ENCODE measurements around the gene ABCA4. TPM values are rescaled to one million over a fixed set of nuclear protein-coding genes. Genes with fewer than 3 reads are reported as not detected.

ABCA4 gene
- total and polyA plus RNA-seq, 7 experiments from 2014 or later: not detected

DNA sequence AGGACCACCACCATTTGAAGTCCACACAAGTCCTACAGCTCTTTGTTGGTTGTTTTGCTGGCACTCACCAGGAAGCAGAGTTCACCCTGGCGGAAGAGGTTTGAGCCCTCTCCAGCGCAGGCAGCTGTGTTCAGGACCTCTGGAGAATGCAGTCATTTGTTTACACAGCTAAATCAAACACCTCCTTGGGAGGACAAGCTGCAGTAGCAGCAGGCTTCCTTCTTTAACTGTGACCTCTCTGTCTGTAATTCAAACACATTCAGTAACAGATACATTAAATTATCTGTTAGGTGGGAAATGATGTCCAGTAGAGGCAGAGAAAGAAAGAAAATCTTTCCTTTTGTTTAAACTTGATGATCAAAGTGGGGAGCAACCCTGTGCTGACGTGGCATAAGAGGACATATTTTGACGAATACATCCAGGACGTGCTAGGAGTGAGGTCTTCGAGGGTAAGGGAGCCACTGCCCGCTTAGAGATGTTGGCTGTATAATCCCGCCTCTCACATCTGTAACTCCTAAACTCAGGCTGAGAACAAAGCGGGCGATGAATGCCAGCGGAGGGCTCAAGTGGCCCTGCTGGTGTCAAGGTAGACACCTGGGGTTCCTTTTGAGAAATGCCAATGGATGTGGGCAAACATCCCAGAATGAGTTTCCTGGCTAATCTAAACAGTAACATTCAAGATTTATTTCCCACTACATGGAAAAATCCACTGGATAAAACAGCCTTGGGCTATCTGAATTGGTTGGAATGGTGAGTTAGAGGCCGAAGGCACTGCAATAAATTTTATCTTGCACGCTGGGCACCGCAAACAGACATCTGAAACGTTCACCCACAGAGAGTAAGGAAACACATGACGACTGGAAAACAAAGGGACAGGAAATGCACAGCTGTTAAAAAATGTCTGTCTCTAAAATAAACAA is 51.7 kb downstream of the ABCA4 start:
- no peaks in the 10 kb centered on the region for H3K9me3 Mint-ChIP-seq
- no peak overlapping the region for H3K4me3 Mint-ChIP-seq

DNA sequence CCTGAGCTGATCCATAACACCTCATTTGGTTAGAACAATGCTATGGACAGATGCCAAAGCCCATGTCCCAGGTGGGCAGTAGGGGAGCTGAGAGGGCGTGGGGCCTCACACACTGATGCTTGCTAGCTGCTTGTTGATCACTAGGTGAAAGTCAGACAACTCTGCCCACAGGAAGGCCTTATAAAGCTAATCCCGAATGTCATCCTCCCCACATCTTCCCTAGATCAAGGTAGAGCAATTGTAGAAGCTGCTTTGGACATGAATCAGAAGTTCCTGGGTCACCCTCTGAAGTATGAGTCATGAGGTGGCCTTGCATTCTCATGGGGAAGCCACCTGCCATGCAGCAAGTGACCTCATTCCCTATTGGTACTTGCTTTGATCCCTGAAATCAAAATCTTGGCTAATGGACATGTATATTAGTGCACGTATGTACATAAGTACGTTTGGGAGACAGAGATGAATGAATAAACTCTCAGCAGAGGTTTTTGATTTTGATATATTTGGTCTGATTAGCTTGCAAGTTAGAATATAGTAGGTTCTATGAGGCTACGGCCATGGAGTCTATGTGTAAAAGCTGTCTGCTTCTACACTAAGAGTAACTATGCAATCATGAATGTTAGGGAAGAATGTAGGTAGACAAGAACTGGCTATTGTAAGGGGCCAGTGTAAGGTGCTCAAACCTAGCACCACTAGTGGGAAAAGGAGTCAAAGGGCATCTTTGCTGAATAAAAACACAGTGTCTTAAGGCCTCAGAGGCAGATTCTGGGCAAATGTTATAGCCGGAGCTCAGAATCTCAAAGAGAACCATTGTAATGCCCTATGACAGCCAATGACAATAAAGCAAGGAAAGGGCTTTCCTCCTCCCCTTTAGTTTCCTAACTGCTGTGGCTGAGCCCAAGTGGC is 52.6 kb downstream of the ABCA4 start:
- H3K9me3 ChIP-seq (ENCODE audit: control insufficient read depth in 2 of 3, low read length in 3 of 3): no peaks in the 10 kb centered on the region
- CTCF ChIA-PET: no interaction called here

More for the DNA sequence above, 51.7 kb downstream of the ABCA4 start:
- ChIA-PET POLR2A (no interaction called here), CTCF (no interaction called here)
- no peak overlapping the region for H3K27ac Mint-ChIP-seq
- H3K4me1 Mint-ChIP-seq: peaks cover 0 to 13% (median 5%) of the 10 kb centered on the region in 7 donors
- H3K27me3 Mint-ChIP-seq: peaks cover 0 to 9% (median 0%) of the 10 kb centered on the region in 5 donors
- Histone ChIP-seq H3K36me3 (ENCODE audit: control insufficient read depth in 2 of 3, insufficient read depth in 3 of 3, low read length in 3 of 3) (no peaks in the 10 kb centered on the region), H3K4me3 (ENCODE audit: low read length) (no peak overlapping the region), H3K4me1 (ENCODE audit: control insufficient read depth in 2 of 2, insufficient read depth in 2 of 2, low read length in 2 of 2) (no peaks in the 10 kb centered on the region), H3K27me3 (ENCODE audit: control insufficient read depth in 2 of 2, insufficient read depth in 2 of 2, low read length in 2 of 2) (no peaks in the 10 kb centered on the region), H3K27ac (ENCODE audit: low read depth, low read length) (no peak overlapping the region), H3K9me3 (ENCODE audit: control insufficient read depth in 2 of 3, low read length in 3 of 3) (no peaks in the 10 kb centered on the region)
- no peaks in the 10 kb centered on the region for H3K36me3 Mint-ChIP-seq
- DNase-seq: no peak
- ATAC-seq: no peak
- intact Hi-C loops (cut with micrococcal nuclease): loop anchor here in 1 of 2 donors (10.0 kb wide), 1 partner anchor 116 kb away; no protein-coding TSS in a partner anchor

DNA sequence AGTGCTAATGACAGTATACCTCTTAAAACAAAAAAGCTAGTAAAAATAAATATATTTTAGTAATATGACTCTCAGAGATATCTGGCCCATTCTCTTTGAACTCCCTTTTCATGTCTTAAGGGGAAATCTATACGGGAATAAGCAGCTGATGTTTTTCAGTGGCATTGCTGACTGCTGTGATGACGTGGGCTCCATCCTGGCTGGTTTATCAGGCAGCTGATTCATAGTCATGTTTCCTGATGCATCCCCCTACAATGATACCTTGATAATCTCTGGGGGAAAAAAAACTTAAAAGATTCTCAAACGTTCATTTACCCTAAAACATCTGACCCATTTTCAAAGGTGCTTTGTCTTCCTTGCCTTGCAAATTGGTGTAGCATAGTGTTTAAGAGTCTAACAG is 53.8 kb downstream of the ABCA4 start:
- Histone ChIP-seq H3K9me3 (ENCODE audit: control insufficient read depth in 2 of 3, low read length in 3 of 3) (no peaks in the 10 kb centered on the region), H3K4me3 (ENCODE audit: low read length) (no peak overlapping the region), H3K27me3 (ENCODE audit: control insufficient read depth in 2 of 2, insufficient read depth in 2 of 2, low read length in 2 of 2) (no peaks in the 10 kb centered on the region), H3K4me1 (ENCODE audit: control insufficient read depth in 2 of 2, insufficient read depth in 2 of 2, low read length in 2 of 2) (no peaks in the 10 kb centered on the region), H3K27ac (ENCODE audit: low read depth, low read length) (no peak overlapping the region), H3K36me3 (ENCODE audit: control insufficient read depth in 2 of 3, insufficient read depth in 3 of 3, low read length in 3 of 3) (no peaks in the 10 kb centered on the region)
- ATAC-seq: no peak
- Mint-ChIP-seq H3K4me1 (peaks cover 0 to 8% (median 0%) of the 10 kb centered on the region in 7 donors), H3K4me3 (no peak overlapping the region), H3K9me3 (no peaks in the 10 kb centered on the region), H3K27ac (no peak overlapping the region), H3K36me3 (no peaks in the 10 kb centered on the region), H3K27me3 (peaks cover 0 to 12% (median 1%) of the 10 kb centered on the region in 5 donors)
- intact Hi-C loops (cut with micrococcal nuclease): loop anchor here in 1 of 2 donors (10.0 kb wide), 1 partner anchor 118 kb away; no protein-coding TSS in a partner anchor
- no peak for DNase-seq
- ChIA-PET CTCF (no interaction called here), POLR2A (no interaction called here)

More for the DNA sequence above, 52.6 kb downstream of the ABCA4 start:
- peaks cover 0 to 13% (median 5%) of the 10 kb centered on the region in 7 donors for H3K4me1 Mint-ChIP-seq
- ATAC-seq: no peak
- H3K27ac ChIP-seq (ENCODE audit: low read depth, low read length): no peak overlapping the region
- no peaks in the 10 kb centered on the region for H3K4me1 ChIP-seq (ENCODE audit: control insufficient read depth in 2 of 2, insufficient read depth in 2 of 2, low read length in 2 of 2)
- POLR2A ChIA-PET: no interaction called here
- no peak overlapping the region for H3K27ac Mint-ChIP-seq
- no peak for DNase-seq
- H3K36me3 ChIP-seq (ENCODE audit: control insufficient read depth in 2 of 3, insufficient read depth in 3 of 3, low read length in 3 of 3): no peaks in the 10 kb centered on the region
- no peaks in the 10 kb centered on the region for H3K36me3 Mint-ChIP-seq
- H3K9me3 Mint-ChIP-seq: no peaks in the 10 kb centered on the region
- no peaks in the 10 kb centered on the region for H3K27me3 ChIP-seq (ENCODE audit: control insufficient read depth in 2 of 2, insufficient read depth in 2 of 2, low read length in 2 of 2)
- no peak overlapping the region for H3K4me3 ChIP-seq (ENCODE audit: low read length)
- H3K27me3 Mint-ChIP-seq: peaks cover 0 to 8% (median 0%) of the 10 kb centered on the region in 5 donors
- no peak overlapping the region for H3K4me3 Mint-ChIP-seq
- intact Hi-C loops (cut with micrococcal nuclease): loop anchor here in 1 of 2 donors (10.0 kb wide), 1 partner anchor 116 kb away; no protein-coding TSS in a partner anchor

DNA sequence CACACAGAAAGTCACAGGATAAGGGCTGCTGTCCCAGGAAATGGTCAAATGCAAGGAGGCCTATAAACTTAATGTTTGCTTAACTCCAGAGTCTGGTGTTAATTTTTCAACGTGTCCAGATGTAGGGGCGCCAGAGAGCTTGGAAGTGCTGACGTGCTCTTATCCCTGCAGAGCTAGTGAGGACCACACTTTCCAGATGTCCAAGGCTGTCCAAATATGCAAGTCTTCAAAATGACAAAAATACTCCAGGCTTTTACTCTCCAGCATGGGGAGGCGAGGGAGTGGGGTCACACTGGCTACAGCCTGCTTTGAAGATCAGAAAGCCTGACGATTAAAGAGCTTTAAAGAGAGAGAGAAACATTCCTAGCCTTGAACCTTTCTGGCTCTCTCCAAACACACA is 57.6 kb downstream of the ABCA4 start:
- Mint-ChIP-seq H3K4me3 (no peak overlapping the region), H3K36me3 (no peaks in the 10 kb centered on the region), H3K27me3 (peaks cover 3 to 25% (median 10%) of the 10 kb centered on the region in 5 donors), H3K4me1 (peaks cover 0 to 2% (median 0%) of the 10 kb centered on the region in 7 donors), H3K9me3 (no peaks in the 10 kb centered on the region), H3K27ac (no peak overlapping the region)
- Histone ChIP-seq H3K27me3 (ENCODE audit: control insufficient read depth in 2 of 2, insufficient read depth in 2 of 2, low read length in 2 of 2) (no peaks in the 10 kb centered on the region), H3K27ac (ENCODE audit: low read depth, low read length) (no peak overlapping the region), H3K36me3 (ENCODE audit: control insufficient read depth in 2 of 3, insufficient read depth in 3 of 3, low read length in 3 of 3) (no peaks in the 10 kb centered on the region), H3K4me3 (ENCODE audit: low read length) (no peak overlapping the region), H3K4me1 (ENCODE audit: control insufficient read depth in 2 of 2, insufficient read depth in 2 of 2, low read length in 2 of 2) (no peaks in the 10 kb centered on the region), H3K9me3 (ENCODE audit: control insufficient read depth in 2 of 3, low read length in 3 of 3) (no peaks in the 10 kb centered on the region)
- intact Hi-C loops (cut with micrococcal nuclease): loop anchor here (5.0 to 10.0 kb wide), 3 partner anchors 121 to 744 kb away; no protein-coding TSS in a partner anchor
- ChIA-PET POLR2A (no interaction called here), CTCF (interaction anchor here (0.6 kb wide), 1 partner anchor 30 kb away, joined by 3 read pairs; no protein-coding TSS in a partner anchor)
- ATAC-seq (no peak), DNase-seq (no peak)

DNA sequence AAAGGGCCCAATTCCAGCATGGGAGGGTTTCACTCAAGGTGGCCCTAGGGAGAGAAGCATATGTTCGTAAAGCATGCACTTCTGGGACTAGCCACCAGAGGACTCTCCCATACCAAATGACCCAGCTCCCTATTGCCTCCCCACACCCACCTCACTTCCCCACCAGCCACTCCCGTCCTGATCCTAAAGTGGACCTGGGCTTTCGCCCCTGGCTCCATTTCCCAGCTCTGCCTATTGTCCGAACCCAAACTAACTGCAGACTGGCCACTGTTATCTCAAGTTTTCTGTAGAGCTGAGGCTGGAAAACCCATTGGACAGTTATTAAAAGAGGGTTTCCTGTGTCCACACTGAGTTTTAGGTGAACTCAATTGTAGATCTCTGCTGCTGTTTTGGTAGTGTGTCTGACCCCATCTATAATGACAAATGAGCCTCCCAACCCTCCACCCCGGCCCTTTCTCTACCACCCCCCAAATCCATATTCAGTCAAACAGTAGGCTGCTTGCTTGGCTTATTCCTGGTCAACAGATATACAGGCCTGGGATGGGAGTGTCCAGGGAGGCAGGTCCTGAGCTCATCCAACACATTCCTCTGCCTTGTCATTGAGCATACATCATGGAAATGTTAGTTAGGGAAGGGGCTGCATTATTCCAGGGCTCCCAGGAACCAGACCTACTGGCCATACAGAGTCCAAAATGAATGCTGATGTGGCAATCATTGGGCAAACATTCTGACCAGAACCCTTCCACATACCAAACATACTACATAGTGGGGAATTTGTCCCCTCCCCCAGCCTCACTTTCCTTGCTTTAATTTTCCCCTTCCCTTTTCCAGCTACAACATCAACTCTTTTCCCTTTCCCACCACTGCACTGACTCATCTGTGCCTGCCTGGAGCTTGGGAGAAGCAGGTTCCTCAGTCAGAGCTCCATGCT is 59.2 kb downstream of the ABCA4 start:
- no peaks in the 10 kb centered on the region for H3K9me3 Mint-ChIP-seq
- Histone ChIP-seq H3K4me1 (ENCODE audit: control insufficient read depth in 2 of 2, insufficient read depth in 2 of 2, low read length in 2 of 2) (no peaks in the 10 kb centered on the region), H3K27me3 (ENCODE audit: control insufficient read depth in 2 of 2, insufficient read depth in 2 of 2, low read length in 2 of 2) (no peaks in the 10 kb centered on the region), H3K36me3 (ENCODE audit: control insufficient read depth in 2 of 3, insufficient read depth in 3 of 3, low read length in 3 of 3) (no peaks in the 10 kb centered on the region), H3K9me3 (ENCODE audit: control insufficient read depth in 2 of 3, low read length in 3 of 3) (no peaks in the 10 kb centered on the region), H3K27ac (ENCODE audit: low read depth, low read length) (no peak overlapping the region), H3K4me3 (ENCODE audit: low read length) (no peak overlapping the region)
- CTCF ChIA-PET: no interaction called here
- peaks cover 0 to 2% (median 0%) of the 10 kb centered on the region in 7 donors for H3K4me1 Mint-ChIP-seq
- H3K27me3 Mint-ChIP-seq: peaks cover 7 to 25% (median 14%) of the 10 kb centered on the region in 5 donors
- intact Hi-C loops (cut with micrococcal nuclease): loop anchor here (1.0 to 10.0 kb wide), 6 partner anchors 123 to 746 kb away; no protein-coding TSS in a partner anchor
- POLR2A ChIA-PET: no interaction called here
- no peak overlapping the region for H3K4me3 Mint-ChIP-seq
- DNase-seq: peak in 5 of 9 donors; percentile 11 to 31 (median 17)
- no peak overlapping the region for H3K27ac Mint-ChIP-seq
- ATAC-seq: peak; percentile 78
- no peaks in the 10 kb centered on the region for H3K36me3 Mint-ChIP-seq

DNA sequence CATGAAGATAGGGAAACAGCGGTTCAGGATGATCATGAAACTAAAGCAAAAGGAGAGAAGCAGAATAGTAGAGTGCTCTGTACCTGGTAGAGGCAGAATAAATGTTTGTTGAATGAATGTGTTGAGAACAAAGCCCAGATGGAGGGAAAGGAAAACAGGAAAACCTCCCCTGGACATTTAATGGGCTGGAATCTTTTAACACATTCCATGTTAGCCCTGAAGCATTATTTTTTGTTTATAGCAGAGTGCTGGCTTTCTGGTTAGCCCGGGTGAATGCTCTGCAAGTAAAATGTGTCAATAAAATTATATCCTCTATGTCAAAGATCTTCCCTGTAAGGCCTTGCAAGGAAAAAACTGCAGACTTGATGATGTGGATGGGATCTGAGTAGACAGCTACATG is 60.2 kb downstream of the ABCA4 start:
- Mint-ChIP-seq H3K4me3 (no peak overlapping the region), H3K27me3 (peaks cover 7 to 25% (median 17%) of the 10 kb centered on the region in 5 donors), H3K9me3 (no peaks in the 10 kb centered on the region), H3K27ac (no peak overlapping the region), H3K4me1 (peaks cover 0 to 2% (median 0%) of the 10 kb centered on the region in 7 donors), H3K36me3 (no peaks in the 10 kb centered on the region)
- DNase-seq (no peak), ATAC-seq (no peak)
- Histone ChIP-seq H3K9me3 (ENCODE audit: control insufficient read depth in 2 of 3, low read length in 3 of 3) (no peaks in the 10 kb centered on the region), H3K36me3 (ENCODE audit: control insufficient read depth in 2 of 3, insufficient read depth in 3 of 3, low read length in 3 of 3) (no peaks in the 10 kb centered on the region), H3K27me3 (ENCODE audit: control insufficient read depth in 2 of 2, insufficient read depth in 2 of 2, low read length in 2 of 2) (no peaks in the 10 kb centered on the region), H3K4me1 (ENCODE audit: control insufficient read depth in 2 of 2, insufficient read depth in 2 of 2, low read length in 2 of 2) (no peaks in the 10 kb centered on the region), H3K27ac (ENCODE audit: low read depth, low read length) (no peak overlapping the region), H3K4me3 (ENCODE audit: low read length) (no peak overlapping the region)
- intact Hi-C loops (cut with micrococcal nuclease): loop anchor here (1.0 to 10.0 kb wide), 6 partner anchors 124 to 747 kb away; no protein-coding TSS in a partner anchor
- ChIA-PET CTCF (no interaction called here), POLR2A (no interaction called here)

Data from naive thymus-derived CD4-positive, alpha-beta T cell (primary cell).